VCaP (cell line): ENCODE data around the gene CACNA2D3.
"Not testable (repeated sequence)": the region's sequence is repeated elsewhere in the genome, so short reads cannot be mapped to it uniquely, and the experiment has no call there.

ENCODE experiments used
- H3K27ac ChIP-seq: fragments of 450-650 bp; 2 replicates; pipeline ENCODE4 v1.5.1; 2017
- TF ChIP-seq, protein P1 (sequence below): fragments of 450-650 bp; conservative IDR thresholded peaks from 2 replicates; pipeline ENCODE4 v1.5.1; 2017; ENCODE audit warnings: mild to moderate bottlenecking, moderate library complexity

Gene CACNA2D3

DNA sequence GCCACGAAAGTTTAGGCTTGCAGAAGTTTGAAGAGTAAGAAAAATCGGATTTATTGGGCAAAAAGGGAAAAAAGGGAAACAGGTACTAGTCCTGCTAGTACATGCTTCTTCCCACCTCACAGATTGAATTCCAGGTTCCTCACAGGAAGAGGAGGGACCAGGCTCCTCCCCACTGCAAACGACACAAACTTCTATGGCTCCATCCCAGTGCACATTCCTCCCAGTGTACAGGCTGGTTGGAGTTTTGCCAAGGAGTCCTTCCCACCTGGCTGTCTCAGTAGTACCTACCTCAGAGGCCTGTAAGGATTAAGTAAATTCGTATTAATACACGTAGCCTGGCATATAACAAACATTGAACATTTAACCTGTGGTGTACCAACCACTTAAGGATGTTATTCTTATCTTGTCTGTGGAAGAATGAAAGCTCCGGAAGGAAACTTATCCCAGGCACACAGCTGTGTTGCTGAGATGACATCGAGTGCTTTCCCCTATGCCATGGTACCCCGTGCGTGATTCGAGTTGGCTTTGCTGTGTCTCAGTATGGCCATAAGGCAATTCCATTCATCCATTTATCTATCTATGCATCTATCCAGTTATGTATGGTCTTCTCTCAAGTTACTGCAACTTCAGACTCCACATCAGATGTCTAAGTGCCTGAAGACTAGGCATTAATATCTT is 511.2 kb downstream of the CACNA2D3 start:
- H3K27ac ChIP-seq: no peak overlapping the region
- TF ChIP-seq, protein P1, sequence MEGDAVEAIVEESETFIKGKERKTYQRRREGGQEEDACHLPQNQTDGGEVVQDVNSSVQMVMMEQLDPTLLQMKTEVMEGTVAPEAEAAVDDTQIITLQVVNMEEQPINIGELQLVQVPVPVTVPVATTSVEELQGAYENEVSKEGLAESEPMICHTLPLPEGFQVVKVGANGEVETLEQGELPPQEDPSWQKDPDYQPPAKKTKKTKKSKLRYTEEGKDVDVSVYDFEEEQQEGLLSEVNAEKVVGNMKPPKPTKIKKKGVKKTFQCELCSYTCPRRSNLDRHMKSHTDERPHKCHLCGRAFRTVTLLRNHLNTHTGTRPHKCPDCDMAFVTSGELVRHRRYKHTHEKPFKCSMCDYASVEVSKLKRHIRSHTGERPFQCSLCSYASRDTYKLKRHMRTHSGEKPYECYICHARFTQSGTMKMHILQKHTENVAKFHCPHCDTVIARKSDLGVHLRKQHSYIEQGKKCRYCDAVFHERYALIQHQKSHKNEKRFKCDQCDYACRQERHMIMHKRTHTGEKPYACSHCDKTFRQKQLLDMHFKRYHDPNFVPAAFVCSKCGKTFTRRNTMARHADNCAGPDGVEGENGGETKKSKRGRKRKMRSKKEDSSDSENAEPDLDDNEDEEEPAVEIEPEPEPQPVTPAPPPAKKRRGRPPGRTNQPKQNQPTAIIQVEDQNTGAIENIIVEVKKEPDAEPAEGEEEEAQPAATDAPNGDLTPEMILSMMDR: no peak

DNA sequence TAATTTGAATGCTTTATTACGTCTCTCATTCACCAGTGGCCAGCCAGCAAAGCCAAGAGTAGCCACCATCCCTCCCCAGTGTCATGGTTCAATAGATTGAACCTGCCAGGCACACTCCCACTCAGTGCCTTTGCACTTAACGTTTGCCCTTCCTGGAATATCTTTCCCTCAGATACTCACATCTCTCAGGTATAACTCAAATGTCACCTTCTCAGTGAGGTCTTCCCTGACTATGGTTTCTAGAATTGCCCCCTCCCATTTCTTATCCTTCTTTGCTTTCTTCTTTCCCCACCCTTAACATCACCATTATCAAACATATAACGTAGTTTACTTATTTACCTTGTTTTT is 511.7 kb downstream of the CACNA2D3 start:
- H3K27ac ChIP-seq: no peak overlapping the region

GRCh38 chr3:54639790-54640372 is 517.5 kb downstream of the CACNA2D3 start:
- H3K27ac ChIP-seq: not testable (repeated sequence)

More for the DNA sequence above, 511.7 kb downstream of the CACNA2D3 start:
- TF ChIP-seq, protein P1: no peak

- H3K27ac ChIP-seq: no peak overlapping the region
- TF ChIP-seq, protein P1: no peak
Observed at GRCh38 chr3:54641226-54642014, 519.1 kb downstream of the CACNA2D3 start.

DNA sequence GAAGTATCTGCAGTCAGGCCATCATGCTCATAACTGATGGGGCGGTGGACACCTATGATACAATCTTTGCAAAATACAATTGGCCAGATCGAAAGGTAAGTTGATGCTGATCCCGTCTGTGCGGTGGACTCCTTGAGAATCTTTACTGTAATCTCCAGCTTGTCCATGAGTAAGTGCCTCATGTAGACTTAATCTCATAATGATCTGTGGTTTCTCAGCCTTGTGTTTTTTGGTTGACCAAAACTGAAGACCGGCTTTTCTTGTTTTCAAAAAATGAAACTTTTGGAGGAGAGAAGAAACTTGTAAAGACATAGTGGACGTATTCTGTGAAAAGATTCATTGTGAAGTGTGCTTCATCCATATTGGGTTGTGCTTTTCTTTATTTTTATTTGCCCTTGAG is 519.8 kb downstream of the CACNA2D3 start:
- TF ChIP-seq, protein P1: no peak
- no peak overlapping the region for H3K27ac ChIP-seq

DNA sequence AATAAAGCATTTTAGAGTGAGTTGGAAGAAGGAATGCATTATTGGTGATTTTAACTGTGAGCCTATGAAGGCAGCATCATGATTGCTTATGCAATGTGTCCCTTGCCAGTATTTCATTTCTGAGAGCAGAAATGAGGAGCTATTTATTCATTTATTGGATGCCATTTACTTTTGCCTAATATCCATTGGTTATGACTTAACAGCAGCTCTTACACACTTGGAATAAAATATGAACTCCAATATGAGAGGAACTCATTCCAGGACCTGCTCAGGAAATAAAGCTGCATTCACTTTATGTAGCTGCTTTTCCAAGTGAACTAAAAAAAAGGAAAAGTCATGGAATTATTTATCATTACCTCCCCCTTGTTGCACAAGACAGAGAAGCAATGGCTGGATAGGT is 525.4 kb downstream of the CACNA2D3 start:
- TF ChIP-seq, protein P1: no peak
- no peak overlapping the region for H3K27ac ChIP-seq

DNA sequence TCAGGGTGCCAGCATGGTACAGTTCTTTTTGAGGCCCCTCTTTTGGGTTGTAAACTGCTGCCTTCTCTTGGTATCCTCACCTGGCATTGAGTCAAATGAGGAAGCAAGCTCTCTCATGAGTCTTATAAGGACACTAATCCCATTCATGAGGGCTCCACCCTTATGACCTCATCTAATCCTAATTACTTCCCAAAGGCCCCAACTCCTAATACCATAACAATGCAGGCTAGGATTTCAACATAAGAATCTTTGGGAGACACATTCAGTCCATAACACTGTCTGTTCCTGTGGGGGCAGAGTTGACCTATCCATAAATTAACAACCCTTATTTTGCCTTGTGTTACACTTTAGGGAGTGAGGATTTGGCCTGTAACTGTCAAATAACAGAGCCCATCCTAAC is 527.2 kb downstream of the CACNA2D3 start:
- TF ChIP-seq, protein P1: no peak

More for the DNA sequence above, 527.2 kb downstream of the CACNA2D3 start:
- H3K27ac ChIP-seq: no peak overlapping the region
